Skeletal muscle cell (primary cell): ENCODE results near the gene SPDYE18.
"Not testable (repeated sequence)": the region's sequence is repeated elsewhere in the genome, so short reads cannot be mapped to it uniquely, and the experiment has no call there.

Experiments used
- DNase-seq: peaks from one replicate; pipeline ENCODE4 v3.0.0-alpha.2; 2010; ENCODE audit warnings: low read depth
- H3K4me3 ChIP-seq: 2 replicates; pipeline ENCODE4 v1.5.1; 2011; ENCODE audit warnings: low read depth, mild to moderate bottlenecking, control low read depth, low read length, moderate library complexity

Gene SPDYE18

GRCh38 chr7:77006127-77007110 lies 55.9 kb downstream of the SPDYE18 start:
- not testable (repeated sequence) for H3K4me3 ChIP-seq, DNase-seq

- H3K4me3 ChIP-seq, DNase-seq: not testable (repeated sequence)
These were observed 56.8 kb downstream of the SPDYE18 start for GRCh38 chr7:77005461-77006057.

- H3K4me3 ChIP-seq, DNase-seq: not testable (repeated sequence)
These were observed 58.2 kb downstream of the SPDYE18 start for GRCh38 chr7:77004151-77004550.

GRCh38 chr7:77003241-77003640 lies 59.1 kb downstream of the SPDYE18 start:
- not testable (repeated sequence) for H3K4me3 ChIP-seq, DNase-seq

- H3K4me3 ChIP-seq, DNase-seq: not testable (repeated sequence)
These were observed 59.6 kb downstream of the SPDYE18 start for GRCh38 chr7:77002678-77003233.

- not testable (repeated sequence) for DNase-seq, H3K4me3 ChIP-seq
These were observed 60.3 kb downstream of the SPDYE18 start for GRCh38 chr7:77002104-77002503.
